Activated effector memory CD4-positive, alpha-beta T cell treated with Interleukin-2 at 50 U/mL for 16 hours (primary cell): ENCODE measurements around the gene GRIK2.

Experiments
- DNase-seq: peaks from one replicate; pipeline ENCODE4 v3.0.0-alpha.2; 2020

Gene GRIK2

GRCh38 chr6:101921829-101922450, 528.4 kb downstream of the GRIK2 start:
- no peak for DNase-seq

- DNase-seq = no peak
Observed at GRCh38 chr6:101926149-101926925, 532.8 kb downstream of the GRIK2 start.

- no peak for DNase-seq
Observed at GRCh38 chr6:101931766-101932165, 538.3 kb downstream of the GRIK2 start.

GRCh38 chr6:101932704-101933103, 539.2 kb downstream of the GRIK2 start:
- DNase-seq = no peak

GRCh38 chr6:101935732-101936131, 542.2 kb downstream of the GRIK2 start:
- no peak for DNase-seq

GRCh38 chr6:101936516-101936915, 543.0 kb downstream of the GRIK2 start:
- DNase-seq = no peak

GRCh38 chr6:101937108-101937507, 543.6 kb downstream of the GRIK2 start:
- DNase-seq = no peak

- no peak for DNase-seq
Observed at GRCh38 chr6:101940391-101940790, 546.9 kb downstream of the GRIK2 start.

GRCh38 chr6:101956961-101957360, 563.5 kb downstream of the GRIK2 start:
- DNase-seq = no peak

- DNase-seq = no peak
Observed at GRCh38 chr6:101961357-101961756, 567.8 kb downstream of the GRIK2 start.

- DNase-seq = no peak
Observed at GRCh38 chr6:101980924-101981323, 587.4 kb downstream of the GRIK2 start.

- DNase-seq = no peak
Observed at GRCh38 chr6:101986476-101986875, 593.0 kb downstream of the GRIK2 start.

GRCh38 chr6:101992286-101992685, 598.8 kb downstream of the GRIK2 start:
- DNase-seq = no peak

GRCh38 chr6:101994521-101994920, 601.0 kb downstream of the GRIK2 start:
- DNase-seq = no peak

GRCh38 chr6:102015431-102015830, 621.9 kb downstream of the GRIK2 start:
- no peak for DNase-seq

GRCh38 chr6:102022281-102022680, 628.8 kb downstream of the GRIK2 start:
- DNase-seq = no peak

GRCh38 chr6:102022803-102023202, 629.3 kb downstream of the GRIK2 start:
- DNase-seq = no peak

GRCh38 chr6:102023977-102024657, 630.6 kb downstream of the GRIK2 start:
- DNase-seq = no peak

GRCh38 chr6:102026649-102027048, 633.1 kb downstream of the GRIK2 start:
- no peak for DNase-seq

- no peak for DNase-seq
Observed at GRCh38 chr6:102028176-102028575, 634.7 kb downstream of the GRIK2 start.

GRCh38 chr6:102038964-102039363, 645.5 kb downstream of the GRIK2 start:
- no peak for DNase-seq

GRCh38 chr6:102039441-102039840, 645.9 kb downstream of the GRIK2 start:
- no peak for DNase-seq

GRCh38 chr6:102051001-102051400, 657.5 kb downstream of the GRIK2 start:
- no peak for DNase-seq

GRCh38 chr6:102051720-102052119, 658.2 kb downstream of the GRIK2 start:
- no peak for DNase-seq
